Liver (tissue), 9 donors: Measurements from ENCODE around the gene SECISBP2L. TPM values are rescaled to one million over a fixed set of nuclear protein-coding genes. Genes with fewer than 3 reads are reported as not detected.

Experiments
- DNase-seq: peaks from one replicate; pipeline ENCODE4 v3.0.0-alpha.2; 2017; ENCODE audit warnings: low spot score
- H3K27ac ChIP-seq, 2 donors: one replicate each; pipeline ENCODE4 v1.7.0; 2013; ENCODE audit warnings: inconsistent platforms in 2 of 2, low read length in 2 of 2, control low read depth in 1 of 2, low read depth in 1 of 2, mild to moderate bottlenecking in 1 of 2
- H3K27me3 ChIP-seq, 4 donors: one replicate each; pipeline versions ENCODE4 v1.6.1 to v1.7.0; 2013; ENCODE audit warnings: low read length in 3 of 4, inconsistent platforms in 1 of 4, mild to moderate bottlenecking in 1 of 4, moderate library complexity in 1 of 4; ENCODE audit not compliant: control insufficient read depth in 4 of 4, insufficient read depth in 4 of 4
- H3K36me3 ChIP-seq, 4 donors: one replicate each; pipeline versions ENCODE4 v1.6.1 to v1.7.0; 2013; ENCODE audit warnings: low read length in 3 of 4, mild to moderate bottlenecking in 3 of 4, low read depth in 1 of 4, moderate library complexity in 1 of 4; ENCODE audit not compliant: control insufficient read depth in 4 of 4, insufficient read depth in 3 of 4
- H3K4me1 ChIP-seq, 4 donors: one replicate each; pipeline versions ENCODE4 v1.6.1 to v1.7.0; 2013; ENCODE audit warnings: low read length in 3 of 4, mild to moderate bottlenecking in 3 of 4, moderate library complexity in 1 of 4; ENCODE audit not compliant: control insufficient read depth in 4 of 4, insufficient read depth in 4 of 4
- H3K4me3 ChIP-seq, 3 donors: one replicate each; pipeline versions ENCODE4 v1.6.1 to v1.7.0; 2013; ENCODE audit warnings: low read length in 3 of 3, control low read depth in 1 of 3, low read depth in 1 of 3, mild to moderate bottlenecking in 1 of 3
- H3K9ac ChIP-seq, 2 donors: one replicate each; pipeline ENCODE4 v1.7.0; 2013; ENCODE audit warnings: low read length in 2 of 2, mild to moderate bottlenecking in 2 of 2, moderate library complexity in 2 of 2, control low read depth in 1 of 2, low read depth in 1 of 2
- H3K9me3 ChIP-seq, 4 donors: one replicate each; pipeline versions ENCODE4 v1.6.1 to v1.7.0; 2013; ENCODE audit warnings: low read length in 3 of 4; ENCODE audit not compliant: control insufficient read depth in 4 of 4
- ATF3 ChIP-seq: IDR thresholded peaks from 2 replicates; pipeline ENCODE4 v1.6.1; 2016; ENCODE audit warnings: antibody characterized with exemption
- CTCF ChIP-seq: fragments of 150-350 bp; IDR thresholded peaks from 2 replicates; pipeline ENCODE4 v1.5.1; 2017; ENCODE audit warnings: improper control_type of control experiment, low read depth, low read length; ENCODE audit not compliant: missing input control
- EGR1 ChIP-seq, 2 donors: IDR thresholded peaks; 2 replicates each; pipeline ENCODE4 v1.6.1; 2016 to 2018; ENCODE audit warnings: antibody characterized with exemption in 2 of 2, low read depth in 2 of 2
- FOXA1 ChIP-seq: IDR thresholded peaks from 2 replicates; pipeline ENCODE4 v1.6.1; 2016; ENCODE audit warnings: antibody characterized with exemption
- FOXA2 ChIP-seq: IDR thresholded peaks from 2 replicates; pipeline ENCODE4 v1.6.1; 2016; ENCODE audit warnings: antibody characterized with exemption
- GABPA ChIP-seq, 2 donors: IDR thresholded peaks in 1 of 2; conservative IDR thresholded peaks in 1 of 2; 2 replicates each; pipeline ENCODE4 v1.6.1; 2016; ENCODE audit warnings: antibody characterized with exemption in 2 of 2, mild to moderate bottlenecking in 1 of 2, moderate library complexity in 1 of 2
- HNF4A ChIP-seq, 2 donors: conservative IDR thresholded peaks; 2 replicates each; pipeline ENCODE4 v1.6.1; 2016; ENCODE audit warnings: antibody characterized with exemption in 2 of 2, mild to moderate bottlenecking in 2 of 2
- HNF4G ChIP-seq: IDR thresholded peaks from 2 replicates; pipeline ENCODE4 v1.6.1; 2016; ENCODE audit warnings: antibody characterized with exemption
- JUND ChIP-seq, 2 donors: IDR thresholded peaks; 2 replicates each; pipeline ENCODE4 v1.6.1; 2016; ENCODE audit warnings: antibody characterized with exemption in 2 of 2
- MAX ChIP-seq: IDR thresholded peaks from 2 replicates; pipeline ENCODE4 v1.6.1; 2016; ENCODE audit warnings: antibody characterized with exemption
- NR2F2 ChIP-seq: IDR thresholded peaks from 2 replicates; pipeline ENCODE4 v1.6.1; 2016; ENCODE audit warnings: antibody characterized with exemption
- RAD21 ChIP-seq, 2 donors: IDR thresholded peaks; 2 replicates each; pipeline ENCODE4 v1.6.1; 2016; ENCODE audit warnings: antibody characterized with exemption in 2 of 2, mild to moderate bottlenecking in 2 of 2
- REST ChIP-seq: IDR thresholded peaks from 2 replicates; pipeline ENCODE4 v1.6.1; 2016; ENCODE audit warnings: antibody characterized with exemption, mild to moderate bottlenecking
- RXRA ChIP-seq, 2 donors: IDR thresholded peaks; 2 replicates each; pipeline ENCODE4 v1.6.1; 2017 to 2018; ENCODE audit warnings: antibody characterized with exemption in 2 of 2, mild to moderate bottlenecking in 1 of 2
- SP1 ChIP-seq: IDR thresholded peaks from 2 replicates; pipeline ENCODE4 v1.6.1; 2018; ENCODE audit warnings: antibody characterized with exemption, mild to moderate bottlenecking
- TAF1 ChIP-seq: conservative IDR thresholded peaks from 2 replicates; pipeline ENCODE4 v1.6.1; 2016; ENCODE audit warnings: antibody characterized with exemption, mild to moderate bottlenecking
- YY1 ChIP-seq: IDR thresholded peaks from 2 replicates; pipeline ENCODE4 v1.6.1; 2016; ENCODE audit warnings: antibody characterized with exemption, mild to moderate bottlenecking
- ZBTB33 ChIP-seq: IDR thresholded peaks from 2 replicates; pipeline ENCODE4 v1.6.1; 2016; ENCODE audit warnings: antibody characterized with exemption
- whole genome bisulfite sequencing: extraction: QIAGEN DNeasy Blood & Tissue Kit; methylation state at CpG from one replicate; pipeline ENCODE4 v1.1.7; 2013; 5-methylcytosine and 5-hydroxymethylcytosine counted together
- polyA plus RNA-seq, 2 donors: library from polyadenylated mRNA; stranded (reverse) in 1 of 2; unstranded in 1 of 2; fragments of 200-250 nt in 1 of 2; fragments of >200 nt in 1 of 2; fragmentation: Nextera tagmentation in 1 of 2; extraction: Ambion mirVana in 1 of 2; gene quantifications; one replicate each; pipeline versions ENCODE4 v1.2.1 to v1.2.3, GENCODE V29; 2013 to 2015
- total RNA-seq, 2 donors: library from RNA; depleted of rRNA; stranded (reverse); fragments of >200 nt; gene quantifications; one replicate each; pipeline ENCODE4 v1.2.3, GENCODE V29; 2014
- donor health status: healthy.
- donor health status: healthy.
- donor health status: healthy.
- donor health status: healthy.
- donor health status: healthy.

SECISBP2L gene
- total and polyA plus RNA-seq, 4 donors, result 5.7 to 15.7 (median 14.3) TPM

- H3K27me3 ChIP-seq, result no peaks in the 10 kb centered on the region
- DNase-seq, result no peak
- H3K36me3 ChIP-seq, result no peaks in the 10 kb centered on the region
- peak overlapping the region; percentile 17 to 75 for H3K27ac ChIP-seq
- H3K9ac ChIP-seq, result peak overlapping the region; percentile 85 to 93
- H3K9me3 ChIP-seq, result no peaks in the 10 kb centered on the region
- peaks cover 2 to 31% (median 18%) of the 10 kb centered on the region in 4 donors for H3K4me1 ChIP-seq
- peak overlapping the region; percentile 85 to 99 (median 89) for H3K4me3 ChIP-seq
- TF ChIP-seq RAD21 (IDR thresholded peaks at IDR 0.05) (no peak), ATF3 (no peak), FOXA1 (no peak), REST (no peak), YY1 (no peak), EGR1 (IDR thresholded peaks at IDR 0.05; ENCODE audit: low read depth in 2 of 2) (no peak), JUND (IDR thresholded peaks at IDR 0.05) (no peak)
- under 1% methylated on average over 17 of the region's 17 CpGs for WGBS
Measured at GRCh38 chr15:49045751-49046219, 461 bp downstream of the SECISBP2L start.

- Histone ChIP-seq H3K36me3 (no peaks in the 10 kb centered on the region), H3K27me3 (no peaks in the 10 kb centered on the region), H3K9ac (peak overlapping the region; percentile 85 to 93), H3K27ac (no peak overlapping the region), H3K4me3 (peak overlapping the region; percentile 85 to 99 (median 89)), H3K4me1 (peaks cover 2 to 31% (median 18%) of the 10 kb centered on the region in 4 donors), H3K9me3 (no peaks in the 10 kb centered on the region)
- 13% methylated on average over 8 of the region's 8 CpGs for WGBS
- TF ChIP-seq REST (no peak), FOXA1 (no peak), ATF3 (no peak), JUND (IDR thresholded peaks at IDR 0.05) (no peak), HNF4A (conservative IDR thresholded peaks at IDR 0.05) (no peak), SP1 (no peak), EGR1 (IDR thresholded peaks at IDR 0.05; ENCODE audit: low read depth in 2 of 2) (no peak), RXRA (IDR thresholded peaks at IDR 0.05) (no peak), ZBTB33 (no peak), NR2F2 (no peak), CTCF (no peak), MAX (no peak), YY1 (no peak), FOXA2 (no peak), RAD21 (IDR thresholded peaks at IDR 0.05) (no peak), TAF1 (no peak), GABPA (IDR thresholded peaks at IDR 0.05 in 1 of 2, conservative IDR thresholded peaks at IDR 0.05 in 1 of 2) (no peak), HNF4G (no peak)
- DNase-seq, result no peak
Measured at GRCh38 chr15:49044766-49045606, 1.3 kb downstream of the SECISBP2L start.
